Measurements from ENCODE around the gene DSCAML1. TPM values are rescaled to one million over a fixed set of nuclear protein-coding genes. Genes with fewer than 3 reads are reported as not detected.

The DSCAML1 gene
- total RNA-seq, 1 experiment from 2014 or later = not detected

- BruUV-seq (replicated peaks) = no TSS peak
- H3K9me3 ChIP-seq (ENCODE audit: control insufficient read depth in 1 of 2, insufficient read depth in 1 of 2, low read depth in 1 of 2, low read length in 2 of 2) = no peaks in the 10 kb centered on the region
- ATAC-seq (no peak), DNase-seq (ENCODE audit: low read depth, low spot score) (no peak)
- no peak for TF ChIP-seq YY1 (IDR thresholded peaks at IDR 0.05; ENCODE audit: extremely low read depth, insufficient replicate concordance, low read depth, low read length)
- TF ChIP-seq CBX3 (IDR thresholded peaks at IDR 0.05; ENCODE audit: low read depth) = no peak
- no peak for TF ChIP-seq MAX (IDR thresholded peaks at IDR 0.05)
- no peak for TF ChIP-seq RAD21 (IDR thresholded peaks at IDR 0.05; ENCODE audit: low read depth)
- no peak for TF ChIP-seq JUND (IDR thresholded peaks at IDR 0.05)
- TF ChIP-seq POLR2A (IDR thresholded peaks at IDR 0.05; ENCODE audit: borderline replicate concordance, extremely low read depth, insufficient read depth, insufficient read length) = no peak
- TF ChIP-seq EGR1 (IDR thresholded peaks at IDR 0.05; ENCODE audit: low read depth) = no peak
- no peak for TF ChIP-seq ELF1 (IDR thresholded peaks at IDR 0.05; ENCODE audit: borderline replicate concordance, low read depth)
- TF ChIP-seq REST (IDR thresholded peaks at IDR 0.05; ENCODE audit: low read depth) = no peak
- TF ChIP-seq SIN3A (IDR thresholded peaks at IDR 0.05; ENCODE audit: low read depth) = no peak
- no peak for TF ChIP-seq ZNF274 (IDR thresholded peaks at IDR 0.05; ENCODE audit: low read depth, low read length)
- no peak for TF ChIP-seq EZH2phosphoT487 (IDR thresholded peaks at IDR 0.05; ENCODE audit: borderline replicate concordance)
- TF ChIP-seq ZBTB33 (IDR thresholded peaks at IDR 0.05; ENCODE audit: extremely low read depth, insufficient replicate concordance, low read length) = no peak
- TF ChIP-seq POLR2AphosphoS5 (IDR thresholded peaks at IDR 0.05; ENCODE audit: low read depth, low read length) = no peak
- TF ChIP-seq TCF7L2 (IDR thresholded peaks at IDR 0.05; ENCODE audit: borderline replicate concordance, extremely low read depth, insufficient read depth, insufficient read length) = no peak
- no peak for TF ChIP-seq SRF (IDR thresholded peaks at IDR 0.05; ENCODE audit: low read depth)
- TF ChIP-seq ATF3 (IDR thresholded peaks at IDR 0.05) = no peak
- TF ChIP-seq SP1 (IDR thresholded peaks at IDR 0.05; ENCODE audit: low read depth) = no peak
- no peak for TF ChIP-seq CEBPB (IDR thresholded peaks at IDR 0.05; ENCODE audit: low read depth)
- no peak overlapping the region for H3K4me3 ChIP-seq (replicated peaks in 1 of 2; ENCODE audit: low read depth in 1 of 2, low read length in 2 of 2)
- H2AFZ ChIP-seq (ENCODE audit: low read depth, low read length, poor library complexity, severe bottlenecking) = no peak overlapping the region
- H3K4me1 ChIP-seq (ENCODE audit: control insufficient read depth in 1 of 2, insufficient read depth in 2 of 2, low read length in 2 of 2) = no peaks in the 10 kb centered on the region
- H3K9me2 ChIP-seq (ENCODE audit: insufficient read depth) = no peaks in the 10 kb centered on the region
- no peak overlapping the region for H3K9ac ChIP-seq (ENCODE audit: low read length)
- H4K20me1 ChIP-seq (ENCODE audit: insufficient read depth) = no peaks in the 10 kb centered on the region
- no peaks in the 10 kb centered on the region for H3K36me3 ChIP-seq (ENCODE audit: control insufficient read depth in 1 of 2, insufficient read depth in 2 of 2, low read length in 2 of 2)
- intact Hi-C loops (cut with micrococcal nuclease) = no loop called here
- no peak overlapping the region for H3K27ac ChIP-seq (ENCODE audit: low read depth, low read length)
- POLR2A ChIA-PET = no interaction called here
- RAD21 ChIA-PET (ENCODE audit: low non-redundant PET in 1 of 2, low total read pairs in 2 of 2, uncharacterized antibody in 2 of 2, unreplicated experiment in 2 of 2) = no interaction called here
- H3K27me3 ChIP-seq (ENCODE audit: insufficient read depth, low read length) = 0 out of 2 replicates have a peak, but pooled peaks cover 5% of the 10 kb centered on the region
- CTCF ChIA-PET = no interaction called here
- H3K79me2 ChIP-seq (ENCODE audit: insufficient read depth, low read length) = no peaks in the 10 kb centered on the region
- no peak overlapping the region for H3K4me2 ChIP-seq (ENCODE audit: low read length)
These were observed 312.9 kb downstream of the DSCAML1 start for GRCh38 chr11:117484156-117484555.

All from HCT116 (cell line).